Measurements from ENCODE around the gene ADCK2. TPM values are rescaled to one million over a fixed set of nuclear protein-coding genes. Genes with fewer than 3 reads are reported as not detected.
A peak's percentile ranks its signal among the peaks of the same experiment; 100 is the strongest.

The ADCK2 gene
- polyA plus RNA-seq, 1 of the 3 experiments (the other 2 are of a cell fraction), result 19.0 TPM

DNA sequence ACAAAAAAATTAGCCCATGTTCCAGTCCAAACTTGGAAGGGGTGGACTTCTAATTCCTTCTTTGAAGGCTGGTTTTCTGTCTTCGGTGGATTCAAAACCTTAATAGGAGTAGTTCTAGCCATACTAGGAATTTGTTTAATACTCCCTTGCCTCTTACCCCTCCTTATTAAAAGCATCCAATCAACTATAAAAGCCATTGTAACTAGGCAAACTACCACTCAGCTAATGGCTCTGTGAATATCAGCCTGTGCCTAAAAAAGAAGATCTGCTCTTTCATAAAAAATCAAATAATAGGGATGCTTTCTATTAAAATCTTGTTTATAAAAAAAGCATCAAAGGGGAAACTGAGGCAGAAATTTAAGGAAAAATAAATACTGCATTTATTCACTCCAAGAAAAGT, 4.1 kb upstream of the ADCK2 start:
- Histone ChIP-seq H3K9me3 (no peaks in the 10 kb centered on the region), H3K27ac (ENCODE audit: low read depth in 2 of 2, low read length in 1 of 2) (no peak overlapping the region), H2AFZ (ENCODE audit: low read depth) (no peak overlapping the region), H3K4me1 (ENCODE audit: control insufficient read depth in 1 of 2, insufficient read depth in 2 of 2, low read depth in 1 of 2, low read length in 1 of 2) (peaks cover 2 to 9% of the 10 kb centered on the region in 2 experiments; a peak in 2 of 4 replicates), H3F3A (replicated peaks; ENCODE audit: insufficient read depth) (no peaks in the 10 kb centered on the region), H3K36me3 (replicated peaks in 1 of 2; ENCODE audit: control insufficient read depth in 1 of 2, insufficient read depth in 2 of 2, low read length in 1 of 2) (no peaks in the 10 kb centered on the region), H3K9ac (no peak overlapping the region), H4K20me1 (ENCODE audit: insufficient read depth) (no peaks in the 10 kb centered on the region), H3K79me2 (ENCODE audit: insufficient read depth) (no peaks in the 10 kb centered on the region), H3K9me2 (no peaks in the 10 kb centered on the region), H3K4me3 (ENCODE audit: low read depth in 2 of 2, low read length in 1 of 2) (no peak overlapping the region), H3K4me2 (no peak overlapping the region), H3K27me3 (ENCODE audit: insufficient read depth) (peaks cover 8% of the 10 kb centered on the region; the same call in 1 of the 2 replicates)
- TF ChIP-seq FOXJ3 (CRISPR knock-in tag; IDR thresholded peaks at IDR 0.05) (no peak), CHD2 (IDR thresholded peaks at IDR 0.05; ENCODE audit: low read length, partially characterized antibody) (no peak), RFX5 (IDR thresholded peaks at IDR 0.05; ENCODE audit: low read length) (peak; percentile 83), EP300 (IDR thresholded peaks at IDR 0.05; ENCODE audit: borderline replicate concordance in 1 of 2, low read depth in 1 of 2, low read length in 1 of 2) (no peak), RXRA (IDR thresholded peaks at IDR 0.05; ENCODE audit: borderline replicate concordance, low read depth) (no peak), TAF1 (IDR thresholded peaks at IDR 0.05; ENCODE audit: borderline replicate concordance, low read depth, low read length) (no peak)
- TF ChIP-seq, protein P1, sequence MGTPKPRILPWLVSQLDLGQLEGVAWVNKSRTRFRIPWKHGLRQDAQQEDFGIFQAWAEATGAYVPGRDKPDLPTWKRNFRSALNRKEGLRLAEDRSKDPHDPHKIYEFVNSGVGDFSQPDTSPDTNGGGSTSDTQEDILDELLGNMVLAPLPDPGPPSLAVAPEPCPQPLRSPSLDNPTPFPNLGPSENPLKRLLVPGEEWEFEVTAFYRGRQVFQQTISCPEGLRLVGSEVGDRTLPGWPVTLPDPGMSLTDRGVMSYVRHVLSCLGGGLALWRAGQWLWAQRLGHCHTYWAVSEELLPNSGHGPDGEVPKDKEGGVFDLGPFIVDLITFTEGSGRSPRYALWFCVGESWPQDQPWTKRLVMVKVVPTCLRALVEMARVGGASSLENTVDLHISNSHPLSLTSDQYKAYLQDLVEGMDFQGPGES (IDR thresholded peaks at IDR 0.05; ENCODE audit: low read depth, low read length), result no peak
- TF ChIP-seq, protein P2, sequence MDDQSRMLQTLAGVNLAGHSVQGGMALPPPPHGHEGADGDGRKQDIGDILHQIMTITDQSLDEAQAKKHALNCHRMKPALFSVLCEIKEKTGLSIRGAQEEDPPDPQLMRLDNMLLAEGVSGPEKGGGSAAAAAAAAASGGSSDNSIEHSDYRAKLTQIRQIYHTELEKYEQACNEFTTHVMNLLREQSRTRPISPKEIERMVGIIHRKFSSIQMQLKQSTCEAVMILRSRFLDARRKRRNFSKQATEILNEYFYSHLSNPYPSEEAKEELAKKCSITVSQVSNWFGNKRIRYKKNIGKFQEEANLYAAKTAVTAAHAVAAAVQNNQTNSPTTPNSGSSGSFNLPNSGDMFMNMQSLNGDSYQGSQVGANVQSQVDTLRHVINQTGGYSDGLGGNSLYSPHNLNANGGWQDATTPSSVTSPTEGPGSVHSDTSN (IDR thresholded peaks at IDR 0.05), result no peak
- ChIA-PET POLR2A (no interaction called here), CTCF (interaction anchor here (1.2 to 3.8 kb wide), 7 partner anchors 8 to 343 kb away, joined by 3 to 28 read pairs (median 4); partner anchors contain the start of gene BRAF)
- 89% methylated on average over 1 of the region's 1 CpG for WGBS (ENCODE audit: low lambda C conversion rate)
- DNase-seq, result no peak

DNA sequence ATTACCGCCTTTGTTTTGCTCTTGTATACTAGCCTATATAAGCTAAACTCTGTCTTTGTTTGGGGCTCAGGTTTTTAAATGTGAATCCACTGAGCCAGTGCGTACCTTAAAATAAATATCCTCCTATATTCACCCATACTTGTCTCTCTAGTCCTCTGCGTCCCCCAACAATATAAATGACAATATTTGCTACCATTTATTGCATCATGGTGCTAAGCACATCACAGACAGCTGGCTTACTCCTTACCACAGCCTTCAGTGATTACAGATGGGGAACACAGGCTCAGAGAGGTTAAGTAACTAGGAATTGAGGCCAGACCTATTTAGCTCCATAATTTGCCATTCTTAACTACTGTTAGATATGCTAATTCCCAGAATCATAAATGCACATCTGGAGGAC, 3.4 kb upstream of the ADCK2 start:
- ChIA-PET POLR2A (no interaction called here), CTCF (interaction anchor here (1.2 to 3.8 kb wide), 7 partner anchors 9 to 342 kb away, joined by 3 to 28 read pairs (median 4); partner anchors contain the start of gene BRAF)
- Histone ChIP-seq H3K4me3 (ENCODE audit: low read depth in 2 of 2, low read length in 1 of 2) (no peak overlapping the region), H3K4me1 (ENCODE audit: control insufficient read depth in 1 of 2, insufficient read depth in 2 of 2, low read depth in 1 of 2, low read length in 1 of 2) (peaks cover 7 to 15% of the 10 kb centered on the region in 2 experiments; a peak in 2 of 4 replicates), H2AFZ (ENCODE audit: low read depth) (no peak overlapping the region), H3K27ac (ENCODE audit: low read depth in 2 of 2, low read length in 1 of 2) (no peak overlapping the region), H3K9ac (no peak overlapping the region), H3K79me2 (ENCODE audit: insufficient read depth) (no peaks in the 10 kb centered on the region), H3K9me3 (no peaks in the 10 kb centered on the region), H3K4me2 (no peak overlapping the region), H3F3A (replicated peaks; ENCODE audit: insufficient read depth) (no peaks in the 10 kb centered on the region), H3K9me2 (no peaks in the 10 kb centered on the region), H3K27me3 (ENCODE audit: insufficient read depth) (peaks cover 8% of the 10 kb centered on the region; the same call in 1 of the 2 replicates), H4K20me1 (ENCODE audit: insufficient read depth) (no peaks in the 10 kb centered on the region), H3K36me3 (replicated peaks in 1 of 2; ENCODE audit: control insufficient read depth in 1 of 2, insufficient read depth in 2 of 2, low read length in 1 of 2) (no peaks in the 10 kb centered on the region)
- TF ChIP-seq, protein P2 (IDR thresholded peaks at IDR 0.05), result no peak
- no peak for TF ChIP-seq RXRA (IDR thresholded peaks at IDR 0.05; ENCODE audit: borderline replicate concordance, low read depth)
- TF ChIP-seq, protein P1 (IDR thresholded peaks at IDR 0.05; ENCODE audit: low read depth, low read length), result no peak
- no peak for TF ChIP-seq ELF1 (IDR thresholded peaks at IDR 0.05)
- no peak for TF ChIP-seq RAD21 (IDR thresholded peaks at IDR 0.05; ENCODE audit: low read length)
- TF ChIP-seq CHD2 (IDR thresholded peaks at IDR 0.05; ENCODE audit: low read length, partially characterized antibody), result no peak
- TF ChIP-seq EP300 (IDR thresholded peaks at IDR 0.05; ENCODE audit: borderline replicate concordance in 1 of 2, low read depth in 1 of 2, low read length in 1 of 2), result no peak
- no peak for TF ChIP-seq TAF1 (IDR thresholded peaks at IDR 0.05; ENCODE audit: borderline replicate concordance, low read depth, low read length)
- TF ChIP-seq GABPA (IDR thresholded peaks at IDR 0.05; ENCODE audit: low read depth), result no peak
- no peak for TF ChIP-seq JUND (IDR thresholded peaks at IDR 0.05)
- TF ChIP-seq EZH2phosphoT487 (IDR thresholded peaks at IDR 0.05; ENCODE audit: borderline replicate concordance, low read depth), result no peak
- no peak for TF ChIP-seq GATA2 (CRISPR knock-in tag; IDR thresholded peaks at IDR 0.05)
- TF ChIP-seq MEF2A (IDR thresholded peaks at IDR 0.05; ENCODE audit: borderline replicate concordance, low read depth), result no peak
- TF ChIP-seq YY1 (IDR thresholded peaks at IDR 0.05; ENCODE audit: low read depth), result no peak
- TF ChIP-seq MXI1 (IDR thresholded peaks at IDR 0.05; ENCODE audit: low read depth, low read length), result no peak
- TF ChIP-seq RCOR1 (IDR thresholded peaks at IDR 0.05; ENCODE audit: low read length), result no peak
- TF ChIP-seq TEAD4 (IDR thresholded peaks at IDR 0.05; ENCODE audit: borderline replicate concordance, insufficient read depth), result no peak
- TF ChIP-seq, protein P3, sequence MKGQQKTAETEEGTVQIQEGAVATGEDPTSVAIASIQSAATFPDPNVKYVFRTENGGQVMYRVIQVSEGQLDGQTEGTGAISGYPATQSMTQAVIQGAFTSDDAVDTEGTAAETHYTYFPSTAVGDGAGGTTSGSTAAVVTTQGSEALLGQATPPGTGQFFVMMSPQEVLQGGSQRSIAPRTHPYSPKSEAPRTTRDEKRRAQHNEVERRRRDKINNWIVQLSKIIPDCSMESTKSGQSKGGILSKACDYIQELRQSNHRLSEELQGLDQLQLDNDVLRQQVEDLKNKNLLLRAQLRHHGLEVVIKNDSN (IDR thresholded peaks at IDR 0.05; ENCODE audit: borderline replicate concordance, low read depth), result no peak
- DNase-seq, result no peak
- WGBS (ENCODE audit: low lambda C conversion rate), result 93% methylated on average over 3 of the region's 3 CpGs

Measured in SK-N-SH (cell line).